Liver (tissue), 9 donors: ENCODE measurements around the gene HAUS8. TPM values are rescaled to one million over a fixed set of nuclear protein-coding genes. Genes with fewer than 3 reads are reported as not detected.
"Not testable (repeated sequence)": the region's sequence is repeated elsewhere in the genome, so short reads cannot be mapped to it uniquely, and the experiment has no call there.

Experiments used
- DNase-seq: peaks from one replicate; pipeline ENCODE4 v3.0.0-alpha.2; 2017; ENCODE audit warnings: low spot score
- H3K27ac ChIP-seq, 2 donors: one replicate each; pipeline ENCODE4 v1.7.0; 2013; ENCODE audit warnings: inconsistent platforms in 2 of 2, low read length in 2 of 2, control low read depth in 1 of 2, low read depth in 1 of 2, mild to moderate bottlenecking in 1 of 2
- H3K27me3 ChIP-seq, 4 donors: one replicate each; pipeline versions ENCODE4 v1.6.1 to v1.7.0; 2013; ENCODE audit warnings: low read length in 3 of 4, inconsistent platforms in 1 of 4, mild to moderate bottlenecking in 1 of 4, moderate library complexity in 1 of 4; ENCODE audit not compliant: control insufficient read depth in 4 of 4, insufficient read depth in 4 of 4
- H3K36me3 ChIP-seq, 4 donors: one replicate each; pipeline versions ENCODE4 v1.6.1 to v1.7.0; 2013; ENCODE audit warnings: low read length in 3 of 4, mild to moderate bottlenecking in 3 of 4, low read depth in 1 of 4, moderate library complexity in 1 of 4; ENCODE audit not compliant: control insufficient read depth in 4 of 4, insufficient read depth in 3 of 4
- H3K4me1 ChIP-seq, 4 donors: one replicate each; pipeline versions ENCODE4 v1.6.1 to v1.7.0; 2013; ENCODE audit warnings: low read length in 3 of 4, mild to moderate bottlenecking in 3 of 4, moderate library complexity in 1 of 4; ENCODE audit not compliant: control insufficient read depth in 4 of 4, insufficient read depth in 4 of 4
- H3K4me3 ChIP-seq, 3 donors: one replicate each; pipeline versions ENCODE4 v1.6.1 to v1.7.0; 2013; ENCODE audit warnings: low read length in 3 of 3, control low read depth in 1 of 3, low read depth in 1 of 3, mild to moderate bottlenecking in 1 of 3
- H3K9ac ChIP-seq, 2 donors: one replicate each; pipeline ENCODE4 v1.7.0; 2013; ENCODE audit warnings: low read length in 2 of 2, mild to moderate bottlenecking in 2 of 2, moderate library complexity in 2 of 2, control low read depth in 1 of 2, low read depth in 1 of 2
- H3K9me3 ChIP-seq, 4 donors: one replicate each; pipeline versions ENCODE4 v1.6.1 to v1.7.0; 2013; ENCODE audit warnings: low read length in 3 of 4; ENCODE audit not compliant: control insufficient read depth in 4 of 4
- EGR1 ChIP-seq, 2 donors: IDR thresholded peaks; 2 replicates each; pipeline ENCODE4 v1.6.1; 2016 to 2018; ENCODE audit warnings: antibody characterized with exemption in 2 of 2, low read depth in 2 of 2
- FOXA1 ChIP-seq: IDR thresholded peaks from 2 replicates; pipeline ENCODE4 v1.6.1; 2016; ENCODE audit warnings: antibody characterized with exemption
- FOXA2 ChIP-seq: IDR thresholded peaks from 2 replicates; pipeline ENCODE4 v1.6.1; 2016; ENCODE audit warnings: antibody characterized with exemption
- GABPA ChIP-seq, 2 donors: IDR thresholded peaks in 1 of 2; conservative IDR thresholded peaks in 1 of 2; 2 replicates each; pipeline ENCODE4 v1.6.1; 2016; ENCODE audit warnings: antibody characterized with exemption in 2 of 2, mild to moderate bottlenecking in 1 of 2, moderate library complexity in 1 of 2
- HNF4A ChIP-seq, 2 donors: conservative IDR thresholded peaks; 2 replicates each; pipeline ENCODE4 v1.6.1; 2016; ENCODE audit warnings: antibody characterized with exemption in 2 of 2, mild to moderate bottlenecking in 2 of 2
- HNF4G ChIP-seq: IDR thresholded peaks from 2 replicates; pipeline ENCODE4 v1.6.1; 2016; ENCODE audit warnings: antibody characterized with exemption
- JUND ChIP-seq, 2 donors: IDR thresholded peaks; 2 replicates each; pipeline ENCODE4 v1.6.1; 2016; ENCODE audit warnings: antibody characterized with exemption in 2 of 2
- NR2F2 ChIP-seq: IDR thresholded peaks from 2 replicates; pipeline ENCODE4 v1.6.1; 2016; ENCODE audit warnings: antibody characterized with exemption
- RAD21 ChIP-seq, 2 donors: IDR thresholded peaks; 2 replicates each; pipeline ENCODE4 v1.6.1; 2016; ENCODE audit warnings: antibody characterized with exemption in 2 of 2, mild to moderate bottlenecking in 2 of 2
- RXRA ChIP-seq, 2 donors: IDR thresholded peaks; 2 replicates each; pipeline ENCODE4 v1.6.1; 2017 to 2018; ENCODE audit warnings: antibody characterized with exemption in 2 of 2, mild to moderate bottlenecking in 1 of 2
- SP1 ChIP-seq: IDR thresholded peaks from 2 replicates; pipeline ENCODE4 v1.6.1; 2018; ENCODE audit warnings: antibody characterized with exemption, mild to moderate bottlenecking
- TAF1 ChIP-seq: conservative IDR thresholded peaks from 2 replicates; pipeline ENCODE4 v1.6.1; 2016; ENCODE audit warnings: antibody characterized with exemption, mild to moderate bottlenecking
- YY1 ChIP-seq: IDR thresholded peaks from 2 replicates; pipeline ENCODE4 v1.6.1; 2016; ENCODE audit warnings: antibody characterized with exemption, mild to moderate bottlenecking
- WGBS: extraction: QIAGEN DNeasy Blood & Tissue Kit; methylation state at CpG from one replicate; pipeline ENCODE4 v1.1.7; 2013; 5-methylcytosine and 5-hydroxymethylcytosine counted together
- polyA plus RNA-seq, 2 donors: library from polyadenylated mRNA; stranded (reverse) in 1 of 2; unstranded in 1 of 2; fragments of 200-250 nt in 1 of 2; fragments of >200 nt in 1 of 2; fragmentation: Nextera tagmentation in 1 of 2; extraction: Ambion mirVana in 1 of 2; gene quantifications; one replicate each; pipeline versions ENCODE4 v1.2.1 to v1.2.3, GENCODE V29; 2013 to 2015
- total RNA-seq, 2 donors: library from RNA; depleted of rRNA; stranded (reverse); fragments of >200 nt; gene quantifications; one replicate each; pipeline ENCODE4 v1.2.3, GENCODE V29; 2014
- TF ChIP-seq, protein P1 (sequence below): IDR thresholded peaks from 2 replicates; pipeline ENCODE4 v1.6.1; 2016; ENCODE audit warnings: antibody characterized with exemption
- TF ChIP-seq, protein P2 (sequence below): IDR thresholded peaks from 2 replicates; pipeline ENCODE4 v1.6.1; 2016; ENCODE audit warnings: antibody characterized with exemption
- TF ChIP-seq, protein P3 (sequence below): IDR thresholded peaks from 2 replicates; pipeline ENCODE4 v1.6.1; 2016; ENCODE audit warnings: antibody characterized with exemption
- TF ChIP-seq, protein P4 (sequence below): IDR thresholded peaks from 2 replicates; pipeline ENCODE4 v1.6.1; 2016; ENCODE audit warnings: antibody characterized with exemption, mild to moderate bottlenecking
- TF ChIP-seq, protein P5 (sequence below): fragments of 150-350 bp; IDR thresholded peaks from 2 replicates; pipeline ENCODE4 v1.5.1; 2017; ENCODE audit warnings: improper control_type of control experiment, low read depth, low read length; ENCODE audit not compliant: missing input control
- donor health status: healthy.
- donor health status: healthy.
- donor health status: healthy.
- donor health status: healthy.
- donor health status: healthy.

HAUS8 gene
- total and polyA plus RNA-seq, 4 donors, result 3.3 to 5.7 (median 3.8) TPM

DNA sequence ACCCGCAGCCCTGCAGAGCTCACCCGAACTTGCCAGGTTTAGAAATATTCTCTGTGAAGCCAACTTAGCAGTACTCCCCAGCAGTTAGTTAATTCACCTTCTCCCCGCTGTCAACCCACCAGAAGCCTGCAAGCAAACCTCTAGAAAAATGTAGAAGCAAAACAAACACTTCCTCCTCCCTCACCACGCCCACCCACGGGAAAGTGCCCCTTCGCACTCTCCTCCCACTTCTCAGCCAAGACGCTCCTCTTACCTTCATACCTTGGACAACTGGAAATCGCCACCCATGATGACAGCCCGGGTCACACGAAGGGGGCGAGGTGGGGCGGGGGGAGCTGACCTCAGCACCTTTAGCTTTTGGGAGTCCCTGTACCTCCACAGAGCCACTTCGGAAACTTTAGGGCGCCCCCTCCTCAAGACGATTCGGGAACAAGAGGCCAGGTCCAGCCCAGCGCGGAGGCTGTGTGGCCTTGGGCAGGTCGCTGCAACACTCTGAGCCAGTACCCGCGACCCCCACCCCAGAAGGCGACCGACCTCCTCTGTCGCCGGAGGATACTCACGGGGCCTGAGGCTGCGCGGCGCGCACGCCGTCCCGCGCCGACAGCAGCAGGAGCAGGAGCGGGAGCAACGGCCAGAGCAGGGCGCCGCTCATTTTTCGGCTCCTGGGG lies 49.1 kb downstream of the HAUS8 start:
- Histone ChIP-seq H3K4me3 (peak overlapping the region in 1 of 3 donors; percentile 17), H3K27ac (no peak overlapping the region), H3K9me3 (peaks cover 2 to 7% (median 4%) of the 10 kb centered on the region in 4 donors), H3K9ac (no peak overlapping the region), H3K36me3 (no peaks in the 10 kb centered on the region), H3K27me3 (peaks cover 0 to 4% (median 0%) of the 10 kb centered on the region in 4 donors), H3K4me1 (peaks cover 0 to 5% (median 0%) of the 10 kb centered on the region in 4 donors)
- TF ChIP-seq SP1 (no peak), YY1 (no peak)
- no peak for DNase-seq
- WGBS, result 3% methylated on average over 40 of the region's 40 CpGs

DNA sequence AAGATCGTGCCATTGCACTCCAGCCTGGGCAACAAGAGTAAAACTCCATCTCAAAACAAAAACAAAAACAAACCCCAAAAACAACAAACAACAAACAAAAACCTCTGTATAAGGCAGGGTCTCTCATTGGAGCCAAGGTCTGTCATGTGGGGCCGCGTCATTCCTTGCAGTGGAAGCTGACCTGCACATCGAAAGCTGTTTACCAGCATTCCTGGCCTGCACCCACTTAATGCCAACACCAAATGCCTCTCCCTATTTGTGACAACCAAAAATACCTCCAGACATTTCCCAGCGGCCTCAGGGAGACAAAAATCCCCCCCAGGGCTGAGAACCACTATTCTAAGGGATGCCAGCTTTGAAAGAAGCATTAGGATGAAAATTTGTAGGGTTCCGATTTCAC lies 49.9 kb downstream of the HAUS8 start:
- H3K4me3 ChIP-seq, result no peak overlapping the region

DNA sequence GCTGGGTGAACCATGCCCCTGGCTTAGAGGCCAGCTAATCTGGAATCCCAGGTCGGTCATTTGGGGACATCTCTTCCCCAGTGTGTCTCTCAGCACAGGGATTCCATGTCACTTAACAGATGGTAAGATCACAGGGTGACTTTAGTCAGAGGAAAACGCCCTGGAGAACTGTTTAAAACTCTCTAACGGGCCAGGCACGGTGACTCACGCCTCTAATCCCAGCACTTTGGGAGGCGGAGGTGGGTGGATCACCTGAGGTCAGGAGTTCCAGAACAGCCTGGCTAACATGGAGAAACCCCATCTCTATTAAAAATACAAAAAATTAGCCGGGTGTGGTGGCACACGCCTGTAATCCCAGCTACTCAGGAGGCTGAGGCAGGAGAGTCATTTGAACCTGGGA lies 50.3 kb downstream of the HAUS8 start:
- not testable (repeated sequence) for H3K9ac ChIP-seq, H3K36me3 ChIP-seq, H3K9me3 ChIP-seq, H3K27ac ChIP-seq, DNase-seq, H3K27me3 ChIP-seq, H3K4me1 ChIP-seq, H3K4me3 ChIP-seq
- WGBS, result 76% methylated on average over 8 of the region's 8 CpGs

More for the DNA sequence above, 49.9 kb downstream of the HAUS8 start:
- H3K9me3 ChIP-seq, result peaks cover 2 to 7% (median 4%) of the 10 kb centered on the region in 4 donors
- WGBS, result 76% methylated on average over 6 of the region's 6 CpGs
- H3K27me3 ChIP-seq, result peaks cover 0 to 4% (median 0%) of the 10 kb centered on the region in 4 donors
- no peaks in the 10 kb centered on the region for H3K36me3 ChIP-seq
- peaks cover 0 to 5% (median 0%) of the 10 kb centered on the region in 4 donors for H3K4me1 ChIP-seq
- H3K27ac ChIP-seq, result no peak overlapping the region
- no peak for DNase-seq
- H3K9ac ChIP-seq, result no peak overlapping the region
- no peak for TF ChIP-seq FOXA1
- TF ChIP-seq NR2F2, result no peak
- TF ChIP-seq RXRA (IDR thresholded peaks at IDR 0.05), result no peak
- TF ChIP-seq FOXA2, result no peak
- TF ChIP-seq, protein P1, sequence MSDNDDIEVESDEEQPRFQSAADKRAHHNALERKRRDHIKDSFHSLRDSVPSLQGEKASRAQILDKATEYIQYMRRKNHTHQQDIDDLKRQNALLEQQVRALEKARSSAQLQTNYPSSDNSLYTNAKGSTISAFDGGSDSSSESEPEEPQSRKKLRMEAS, result no peak
- TF ChIP-seq, protein P2, sequence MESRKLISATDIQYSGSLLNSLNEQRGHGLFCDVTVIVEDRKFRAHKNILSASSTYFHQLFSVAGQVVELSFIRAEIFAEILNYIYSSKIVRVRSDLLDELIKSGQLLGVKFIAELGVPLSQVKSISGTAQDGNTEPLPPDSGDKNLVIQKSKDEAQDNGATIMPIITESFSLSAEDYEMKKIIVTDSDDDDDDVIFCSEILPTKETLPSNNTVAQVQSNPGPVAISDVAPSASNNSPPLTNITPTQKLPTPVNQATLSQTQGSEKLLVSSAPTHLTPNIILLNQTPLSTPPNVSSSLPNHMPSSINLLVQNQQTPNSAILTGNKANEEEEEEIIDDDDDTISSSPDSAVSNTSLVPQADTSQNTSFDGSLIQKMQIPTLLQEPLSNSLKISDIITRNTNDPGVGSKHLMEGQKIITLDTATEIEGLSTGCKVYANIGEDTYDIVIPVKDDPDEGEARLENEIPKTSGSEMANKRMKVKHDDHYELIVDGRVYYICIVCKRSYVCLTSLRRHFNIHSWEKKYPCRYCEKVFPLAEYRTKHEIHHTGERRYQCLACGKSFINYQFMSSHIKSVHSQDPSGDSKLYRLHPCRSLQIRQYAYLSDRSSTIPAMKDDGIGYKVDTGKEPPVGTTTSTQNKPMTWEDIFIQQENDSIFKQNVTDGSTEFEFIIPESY, result no peak
- no peak for TF ChIP-seq SP1
- TF ChIP-seq, protein P3, sequence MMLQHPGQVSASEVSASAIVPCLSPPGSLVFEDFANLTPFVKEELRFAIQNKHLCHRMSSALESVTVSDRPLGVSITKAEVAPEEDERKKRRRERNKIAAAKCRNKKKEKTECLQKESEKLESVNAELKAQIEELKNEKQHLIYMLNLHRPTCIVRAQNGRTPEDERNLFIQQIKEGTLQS, result no peak
- TF ChIP-seq RAD21 (IDR thresholded peaks at IDR 0.05), result no peak
- TF ChIP-seq GABPA (IDR thresholded peaks at IDR 0.05 in 1 of 2, conservative IDR thresholded peaks at IDR 0.05 in 1 of 2), result no peak
- no peak for TF ChIP-seq HNF4A (conservative IDR thresholded peaks at IDR 0.05)
- TF ChIP-seq, protein P4, sequence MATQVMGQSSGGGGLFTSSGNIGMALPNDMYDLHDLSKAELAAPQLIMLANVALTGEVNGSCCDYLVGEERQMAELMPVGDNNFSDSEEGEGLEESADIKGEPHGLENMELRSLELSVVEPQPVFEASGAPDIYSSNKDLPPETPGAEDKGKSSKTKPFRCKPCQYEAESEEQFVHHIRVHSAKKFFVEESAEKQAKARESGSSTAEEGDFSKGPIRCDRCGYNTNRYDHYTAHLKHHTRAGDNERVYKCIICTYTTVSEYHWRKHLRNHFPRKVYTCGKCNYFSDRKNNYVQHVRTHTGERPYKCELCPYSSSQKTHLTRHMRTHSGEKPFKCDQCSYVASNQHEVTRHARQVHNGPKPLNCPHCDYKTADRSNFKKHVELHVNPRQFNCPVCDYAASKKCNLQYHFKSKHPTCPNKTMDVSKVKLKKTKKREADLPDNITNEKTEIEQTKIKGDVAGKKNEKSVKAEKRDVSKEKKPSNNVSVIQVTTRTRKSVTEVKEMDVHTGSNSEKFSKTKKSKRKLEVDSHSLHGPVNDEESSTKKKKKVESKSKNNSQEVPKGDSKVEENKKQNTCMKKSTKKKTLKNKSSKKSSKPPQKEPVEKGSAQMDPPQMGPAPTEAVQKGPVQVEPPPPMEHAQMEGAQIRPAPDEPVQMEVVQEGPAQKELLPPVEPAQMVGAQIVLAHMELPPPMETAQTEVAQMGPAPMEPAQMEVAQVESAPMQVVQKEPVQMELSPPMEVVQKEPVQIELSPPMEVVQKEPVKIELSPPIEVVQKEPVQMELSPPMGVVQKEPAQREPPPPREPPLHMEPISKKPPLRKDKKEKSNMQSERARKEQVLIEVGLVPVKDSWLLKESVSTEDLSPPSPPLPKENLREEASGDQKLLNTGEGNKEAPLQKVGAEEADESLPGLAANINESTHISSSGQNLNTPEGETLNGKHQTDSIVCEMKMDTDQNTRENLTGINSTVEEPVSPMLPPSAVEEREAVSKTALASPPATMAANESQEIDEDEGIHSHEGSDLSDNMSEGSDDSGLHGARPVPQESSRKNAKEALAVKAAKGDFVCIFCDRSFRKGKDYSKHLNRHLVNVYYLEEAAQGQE, result no peak
- no peak for TF ChIP-seq HNF4G
- TF ChIP-seq EGR1 (IDR thresholded peaks at IDR 0.05; ENCODE audit: low read depth in 2 of 2), result no peak
- TF ChIP-seq JUND (IDR thresholded peaks at IDR 0.05), result no peak
- no peak for TF ChIP-seq TAF1
- TF ChIP-seq, protein P5, sequence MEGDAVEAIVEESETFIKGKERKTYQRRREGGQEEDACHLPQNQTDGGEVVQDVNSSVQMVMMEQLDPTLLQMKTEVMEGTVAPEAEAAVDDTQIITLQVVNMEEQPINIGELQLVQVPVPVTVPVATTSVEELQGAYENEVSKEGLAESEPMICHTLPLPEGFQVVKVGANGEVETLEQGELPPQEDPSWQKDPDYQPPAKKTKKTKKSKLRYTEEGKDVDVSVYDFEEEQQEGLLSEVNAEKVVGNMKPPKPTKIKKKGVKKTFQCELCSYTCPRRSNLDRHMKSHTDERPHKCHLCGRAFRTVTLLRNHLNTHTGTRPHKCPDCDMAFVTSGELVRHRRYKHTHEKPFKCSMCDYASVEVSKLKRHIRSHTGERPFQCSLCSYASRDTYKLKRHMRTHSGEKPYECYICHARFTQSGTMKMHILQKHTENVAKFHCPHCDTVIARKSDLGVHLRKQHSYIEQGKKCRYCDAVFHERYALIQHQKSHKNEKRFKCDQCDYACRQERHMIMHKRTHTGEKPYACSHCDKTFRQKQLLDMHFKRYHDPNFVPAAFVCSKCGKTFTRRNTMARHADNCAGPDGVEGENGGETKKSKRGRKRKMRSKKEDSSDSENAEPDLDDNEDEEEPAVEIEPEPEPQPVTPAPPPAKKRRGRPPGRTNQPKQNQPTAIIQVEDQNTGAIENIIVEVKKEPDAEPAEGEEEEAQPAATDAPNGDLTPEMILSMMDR, result no peak
- no peak for TF ChIP-seq YY1
